Esophagus muscularis mucosa (tissue), 4 donors: ENCODE measurements around the gene FKBP14.

Experiments
- CTCF ChIP-seq, 3 experiments: fragments of 200-600 bp in 2 of 3; fragments of 450-650 bp in 1 of 3; sonication (generic) in 2 of 3; IDR thresholded peaks; one replicate each; pipeline ENCODE4 v1.5.1; 2017 to 2019; ENCODE audit warnings: antibody characterized with exemption in 3 of 3, mild to moderate bottlenecking in 2 of 3, moderate library complexity in 1 of 3
- EP300 ChIP-seq: sonication (generic); formaldehyde crosslinking; IDR thresholded peaks from one replicate; pipeline ENCODE4 v1.6.1; 2017; ENCODE audit warnings: antibody characterized with exemption
- POLR2A ChIP-seq: fragments of 450-650 bp; IDR thresholded peaks from one replicate; pipeline ENCODE4 v1.6.1; 2017; ENCODE audit warnings: antibody characterized with exemption, moderate library complexity, mild to moderate bottlenecking, low read depth
- POLR2AphosphoS5 ChIP-seq, 2 donors: sonication (generic); formaldehyde crosslinking; IDR thresholded peaks; one replicate each; pipeline ENCODE4 v1.6.1; 2017; ENCODE audit warnings: antibody characterized with exemption in 2 of 2

GRCh38 chr7:30001998-30002397, 24.5 kb downstream of the FKBP14 start:
- no peak for TF ChIP-seq POLR2AphosphoS5 (IDR thresholded peaks at IDR 0.05)
- no peak for TF ChIP-seq CTCF (IDR thresholded peaks at IDR 0.05)
- TF ChIP-seq EP300, result no peak
- no peak for TF ChIP-seq POLR2A
